ENCODE measurements around the gene TFCP2L1. TPM values are rescaled to one million over a fixed set of nuclear protein-coding genes. Genes with fewer than 3 reads are reported as not detected.

TFCP2L1 gene
- total RNA-seq, 2 experiments from 2014 or later: 0.03 to 0.06 TPM

- POLR2A ChIA-PET: no interaction called here
- DNase-seq (no peak), ATAC-seq (ENCODE audit: low read depth) (no peak)
- H3K27me3 Mint-ChIP-seq: peaks cover 2% of the 10 kb centered on the region
- no peaks in the 10 kb centered on the region for H3K9me3 Mint-ChIP-seq
- no peak overlapping the region for H3K27ac Mint-ChIP-seq
- H3K36me3 Mint-ChIP-seq: no peaks in the 10 kb centered on the region
- H3K4me3 Mint-ChIP-seq: no peak overlapping the region
- no peaks in the 10 kb centered on the region for H3K4me1 Mint-ChIP-seq
Observed at GRCh38 chr2:121248766-121249343, 36.1 kb downstream of the TFCP2L1 start.

DNA sequence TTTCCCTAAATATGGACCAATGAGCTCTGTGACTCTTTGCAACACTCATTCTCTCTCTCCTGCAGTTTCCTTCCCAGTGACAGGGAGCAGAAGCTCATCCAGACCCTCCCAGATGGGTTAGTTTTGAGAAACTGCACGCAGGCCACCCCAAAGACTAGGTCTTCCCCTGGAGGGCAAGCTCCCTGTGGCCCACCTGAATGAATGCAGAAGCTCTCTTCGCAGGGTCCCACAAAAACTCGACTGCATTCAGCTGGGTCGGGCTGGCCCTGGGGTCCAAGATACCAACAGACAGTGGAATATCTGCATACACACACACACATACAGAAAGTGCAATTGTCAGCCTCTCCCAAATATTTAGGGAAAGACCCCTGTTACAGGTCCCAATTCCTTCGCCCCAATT lies 37.0 kb downstream of the TFCP2L1 start:
- Mint-ChIP-seq H3K36me3 (no peaks in the 10 kb centered on the region), H3K27me3 (peaks cover 2% of the 10 kb centered on the region), H3K4me1 (no peaks in the 10 kb centered on the region), H3K27ac (no peak overlapping the region), H3K4me3 (no peak overlapping the region), H3K9me3 (no peaks in the 10 kb centered on the region)
- ATAC-seq (ENCODE audit: low read depth) (no peak), DNase-seq (no peak)
- POLR2A ChIA-PET: no interaction called here

GRCh38 chr2:121247534-121247933 lies 37.5 kb downstream of the TFCP2L1 start:
- Mint-ChIP-seq H3K4me1 (no peaks in the 10 kb centered on the region), H3K4me3 (no peak overlapping the region), H3K36me3 (no peaks in the 10 kb centered on the region), H3K27me3 (peaks cover 2% of the 10 kb centered on the region), H3K9me3 (no peaks in the 10 kb centered on the region), H3K27ac (no peak overlapping the region)
- ATAC-seq (ENCODE audit: low read depth): no peak
- POLR2A ChIA-PET: no interaction called here
- DNase-seq: no peak

DNA sequence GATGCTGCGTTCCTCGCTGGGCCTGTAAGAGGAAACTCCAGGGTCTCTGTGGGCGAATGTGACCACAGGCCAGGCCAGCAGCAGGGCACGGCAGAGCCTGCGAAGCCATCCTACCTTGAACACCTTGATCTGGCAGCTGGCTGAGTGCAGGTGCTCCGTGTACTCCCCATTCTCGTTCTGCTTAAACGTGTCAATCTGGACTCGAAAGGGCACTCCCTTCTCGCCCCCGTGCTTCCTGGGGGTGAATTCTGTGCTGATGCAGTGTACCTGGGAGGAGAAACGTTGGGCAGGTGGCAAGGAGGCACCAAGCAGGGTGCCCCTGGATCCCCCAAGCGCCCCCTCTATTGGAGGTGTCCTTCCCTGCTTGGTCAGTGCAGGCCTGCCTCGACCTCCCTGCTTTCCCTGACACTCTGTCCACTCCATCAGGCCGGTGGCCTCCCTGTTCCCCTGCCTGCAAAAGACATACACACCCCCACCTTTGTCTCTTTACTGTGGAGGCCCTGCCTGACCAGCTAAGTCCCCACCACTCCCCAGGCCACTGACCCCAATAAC lies 38.2 kb downstream of the TFCP2L1 start:
- ATAC-seq (ENCODE audit: low read depth) (no peak), DNase-seq (no peak)
- Mint-ChIP-seq H3K27ac (no peak overlapping the region), H3K27me3 (peaks cover 2% of the 10 kb centered on the region), H3K9me3 (no peaks in the 10 kb centered on the region), H3K4me1 (no peaks in the 10 kb centered on the region), H3K4me3 (no peak overlapping the region), H3K36me3 (no peaks in the 10 kb centered on the region)
- POLR2A ChIA-PET: no interaction called here

DNA sequence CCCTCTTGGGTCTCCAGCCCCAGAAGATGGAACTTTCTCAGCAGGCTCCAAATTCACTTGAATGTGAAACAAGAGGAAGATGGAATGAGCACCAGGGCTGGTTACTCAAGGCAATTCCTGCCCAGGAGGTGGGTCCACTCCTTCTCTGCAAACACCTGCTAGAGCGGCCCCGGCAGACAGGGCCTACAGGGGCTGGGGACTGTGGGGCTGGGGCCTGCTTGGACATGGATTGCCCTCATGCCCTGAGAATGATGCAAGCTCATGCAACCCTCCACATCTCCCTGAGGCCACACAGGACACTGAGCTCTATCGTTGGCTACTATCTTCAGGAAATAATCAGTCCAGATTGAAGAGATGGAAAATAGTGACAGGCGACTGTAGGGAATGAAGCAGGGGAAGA lies 39.1 kb downstream of the TFCP2L1 start:
- no peaks in the 10 kb centered on the region for H3K36me3 Mint-ChIP-seq
- H3K27me3 Mint-ChIP-seq: no peaks in the 10 kb centered on the region
- POLR2A ChIA-PET: interaction anchor here (0.5 kb wide), 1 partner anchor 36 kb away, joined by 6 read pairs; no protein-coding TSS in a partner anchor
- DNase-seq: no peak
- no peaks in the 10 kb centered on the region for H3K9me3 Mint-ChIP-seq
- no peak overlapping the region for H3K27ac Mint-ChIP-seq
- no peaks in the 10 kb centered on the region for H3K4me1 Mint-ChIP-seq
- no peak overlapping the region for H3K4me3 Mint-ChIP-seq
- no peak for ATAC-seq (ENCODE audit: low read depth)

DNA sequence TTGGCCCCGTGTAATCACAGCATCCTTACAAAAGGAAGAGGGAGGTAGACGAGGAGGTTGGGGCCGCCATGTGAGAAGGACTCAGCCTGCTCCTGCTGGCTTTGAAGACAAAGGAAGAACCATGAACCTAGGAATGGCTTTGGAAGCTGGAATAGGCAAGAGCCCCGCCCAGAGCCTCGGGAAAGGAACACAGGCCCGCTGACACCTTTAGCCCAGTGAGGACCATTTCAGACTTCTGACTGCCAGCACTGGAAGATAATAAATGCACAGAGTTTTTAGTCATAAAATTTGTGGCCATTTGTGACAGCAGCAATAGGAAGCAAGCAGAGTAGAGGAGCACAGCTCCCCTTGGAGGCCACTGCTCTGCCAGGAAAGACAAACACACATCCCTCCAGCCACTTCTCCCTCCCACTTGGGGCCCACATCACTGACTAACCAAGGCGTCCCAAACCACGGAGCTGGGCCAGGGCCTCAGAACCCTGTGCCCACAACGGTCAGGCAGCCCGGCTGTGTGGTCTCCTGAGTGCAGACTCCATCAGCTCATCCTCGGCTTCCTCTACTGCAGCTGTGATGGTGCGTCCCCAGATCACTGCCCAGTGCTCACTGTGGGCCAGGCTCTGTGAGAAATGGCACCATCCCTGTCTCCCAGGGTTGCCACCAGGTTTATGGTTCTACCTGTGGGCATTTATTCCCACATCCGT lies 39.7 kb downstream of the TFCP2L1 start:
- no peak overlapping the region for H3K27ac Mint-ChIP-seq
- H3K36me3 Mint-ChIP-seq: no peaks in the 10 kb centered on the region
- no peaks in the 10 kb centered on the region for H3K4me1 Mint-ChIP-seq
- DNase-seq: no peak
- POLR2A ChIA-PET: no interaction called here
- no peak for ATAC-seq (ENCODE audit: low read depth)
- H3K27me3 Mint-ChIP-seq: no peaks in the 10 kb centered on the region
- no peak overlapping the region for H3K4me3 Mint-ChIP-seq
- H3K9me3 Mint-ChIP-seq: no peaks in the 10 kb centered on the region

DNA sequence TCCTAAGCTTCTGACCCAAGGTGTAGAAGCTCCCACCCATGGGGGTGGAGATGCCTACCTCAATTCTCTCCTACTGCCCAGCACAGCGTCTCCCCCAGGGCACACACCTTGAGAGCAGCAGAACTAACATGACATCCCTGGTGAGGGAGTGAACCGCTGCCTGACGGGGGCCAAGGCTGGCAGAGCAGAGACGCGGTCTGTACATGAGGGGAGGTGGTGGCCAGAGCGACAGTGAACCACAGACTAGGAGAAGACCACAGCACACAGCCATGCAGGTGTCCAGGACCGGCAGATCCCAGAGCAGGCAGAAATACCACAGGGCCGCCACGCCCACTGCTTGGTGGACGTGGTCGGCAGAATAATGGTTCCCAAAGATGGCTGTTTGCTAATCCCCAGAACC lies 40.4 kb downstream of the TFCP2L1 start:
- no peaks in the 10 kb centered on the region for H3K27me3 Mint-ChIP-seq
- no peak overlapping the region for H3K27ac Mint-ChIP-seq
- no peak overlapping the region for H3K4me3 Mint-ChIP-seq
- POLR2A ChIA-PET: no interaction called here
- H3K9me3 Mint-ChIP-seq: no peaks in the 10 kb centered on the region
- ATAC-seq (ENCODE audit: low read depth) (no peak), DNase-seq (no peak)
- no peaks in the 10 kb centered on the region for H3K4me1 Mint-ChIP-seq
- no peaks in the 10 kb centered on the region for H3K36me3 Mint-ChIP-seq

DNA sequence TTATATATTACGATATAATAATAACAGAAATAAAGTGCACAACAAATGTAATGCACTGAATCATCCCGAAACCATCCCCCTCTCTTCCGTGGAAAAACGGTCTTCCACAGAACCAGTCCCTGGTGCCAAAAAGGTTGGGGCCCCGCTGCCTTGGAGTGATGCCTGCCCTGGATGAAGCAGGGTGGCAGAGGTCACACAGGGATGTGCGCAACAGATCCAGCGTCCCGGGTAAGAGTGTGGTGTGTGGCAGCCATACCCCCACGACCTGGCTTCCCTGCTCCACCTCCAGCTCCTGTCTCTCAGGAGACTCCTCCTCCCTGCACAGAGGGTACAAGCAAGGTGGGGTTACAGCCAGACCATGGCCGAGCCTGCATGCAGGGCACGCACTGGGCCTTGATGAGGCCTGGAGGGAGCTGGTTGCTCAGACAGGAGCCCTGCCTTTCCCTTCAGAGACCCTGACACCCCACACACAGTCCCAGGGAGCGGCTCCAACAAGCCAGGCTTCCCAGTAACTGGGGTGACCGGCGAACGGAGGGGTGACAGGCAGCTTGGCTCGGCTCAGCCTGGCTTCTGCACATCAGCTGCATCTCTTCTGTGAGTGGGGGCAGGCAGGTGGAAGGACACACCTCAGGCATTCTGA lies 41.1 kb downstream of the TFCP2L1 start:
- POLR2A ChIA-PET: no interaction called here
- no peak for DNase-seq
- Mint-ChIP-seq H3K36me3 (no peaks in the 10 kb centered on the region), H3K27ac (no peak overlapping the region), H3K27me3 (no peaks in the 10 kb centered on the region), H3K4me1 (no peaks in the 10 kb centered on the region), H3K4me3 (no peak overlapping the region), H3K9me3 (no peaks in the 10 kb centered on the region)
- no peak for ATAC-seq (ENCODE audit: low read depth)

GRCh38 chr2:121242976-121243375 lies 42.0 kb downstream of the TFCP2L1 start:
- H3K36me3 Mint-ChIP-seq: no peaks in the 10 kb centered on the region
- POLR2A ChIA-PET: no interaction called here
- no peaks in the 10 kb centered on the region for H3K9me3 Mint-ChIP-seq
- no peaks in the 10 kb centered on the region for H3K27me3 Mint-ChIP-seq
- H3K4me1 Mint-ChIP-seq: no peaks in the 10 kb centered on the region
- H3K27ac Mint-ChIP-seq: no peak overlapping the region
- ATAC-seq (ENCODE audit: low read depth) (no peak), DNase-seq (no peak)
- no peak overlapping the region for H3K4me3 Mint-ChIP-seq

- POLR2A ChIA-PET: no interaction called here
- no peak overlapping the region for H3K27ac Mint-ChIP-seq
- H3K36me3 Mint-ChIP-seq: no peaks in the 10 kb centered on the region
- no peaks in the 10 kb centered on the region for H3K9me3 Mint-ChIP-seq
- H3K4me1 Mint-ChIP-seq: no peaks in the 10 kb centered on the region
- no peaks in the 10 kb centered on the region for H3K27me3 Mint-ChIP-seq
- H3K4me3 Mint-ChIP-seq: no peak overlapping the region
- ATAC-seq (ENCODE audit: low read depth): no peak
- DNase-seq: no peak
Observed at GRCh38 chr2:121242175-121242875, 42.7 kb downstream of the TFCP2L1 start.

- Mint-ChIP-seq H3K4me1 (no peaks in the 10 kb centered on the region), H3K27ac (no peak overlapping the region), H3K9me3 (no peaks in the 10 kb centered on the region), H3K4me3 (no peak overlapping the region), H3K36me3 (no peaks in the 10 kb centered on the region), H3K27me3 (no peaks in the 10 kb centered on the region)
- POLR2A ChIA-PET: no interaction called here
- DNase-seq (no peak), ATAC-seq (ENCODE audit: low read depth) (no peak)
Observed at GRCh38 chr2:121241466-121241865, 43.5 kb downstream of the TFCP2L1 start.

- H3K9me3 Mint-ChIP-seq: no peaks in the 10 kb centered on the region
- ATAC-seq (ENCODE audit: low read depth) (no peak), DNase-seq (no peak)
- H3K27ac Mint-ChIP-seq: no peak overlapping the region
- no peaks in the 10 kb centered on the region for H3K4me1 Mint-ChIP-seq
- POLR2A ChIA-PET: no interaction called here
- H3K27me3 Mint-ChIP-seq: no peaks in the 10 kb centered on the region
- H3K4me3 Mint-ChIP-seq: no peak overlapping the region
- no peaks in the 10 kb centered on the region for H3K36me3 Mint-ChIP-seq
Observed at GRCh38 chr2:121240436-121240835, 44.6 kb downstream of the TFCP2L1 start.

- Mint-ChIP-seq H3K9me3 (no peaks in the 10 kb centered on the region), H3K27me3 (no peaks in the 10 kb centered on the region)
- ATAC-seq (ENCODE audit: low read depth): no peak
Observed at GRCh38 chr2:121239969-121240368, 45.0 kb downstream of the TFCP2L1 start.

More at GRCh38 chr2:121239969-121240368, 45.0 kb downstream of the TFCP2L1 start:
- H3K36me3 Mint-ChIP-seq: no peaks in the 10 kb centered on the region
- no peak for DNase-seq
- no peaks in the 10 kb centered on the region for H3K4me1 Mint-ChIP-seq
- H3K27ac Mint-ChIP-seq: no peak overlapping the region
- no peak overlapping the region for H3K4me3 Mint-ChIP-seq
- POLR2A ChIA-PET: interaction anchor here (0.9 kb wide), 1 partner anchor 36 kb away, joined by 3 read pairs; no protein-coding TSS in a partner anchor
